HG02678 (cell line): ENCODE data around the gene PIGK.
"Not testable (repeated sequence)": the region's sequence is repeated elsewhere in the genome, so short reads cannot be mapped to it uniquely, and the experiment has no call there.

Experiments
- ATAC-seq: cut with Tn5 transposase; IDR thresholded peaks from one replicate; pipeline ENCODE4 v1.9.1; 2021; ENCODE audit warnings: mild to moderate bottlenecking, moderate library complexity; ENCODE audit not compliant: unreplicated experiment

PIGK gene

GRCh38 chr1:77219166-77219887 lies at the start of gene PIGK:
Gene PIGK (minus strand): TSS chr1:77219430. CDS start chr1:77219402, 28 bp downstream.
- peak; percentile 98 for ATAC-seq

DNA sequence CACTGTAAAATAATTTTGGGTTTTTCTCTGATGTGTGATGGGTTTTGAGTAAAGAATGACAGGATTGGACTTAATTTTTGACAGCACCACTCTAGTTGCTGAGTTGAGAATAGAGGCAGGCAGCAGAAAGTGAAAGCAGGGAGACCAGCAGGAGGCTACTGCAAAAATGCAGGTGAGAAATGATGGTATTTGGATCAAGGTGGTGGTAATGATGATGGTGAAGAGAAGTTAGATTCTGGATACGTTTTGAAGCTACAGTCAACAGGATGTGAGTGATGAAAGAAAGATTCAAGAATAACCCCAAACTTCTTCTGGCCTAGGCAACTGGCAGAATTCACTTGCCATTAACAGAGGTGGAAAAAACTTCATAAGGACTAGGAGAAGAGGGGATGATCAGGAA lies 47.8 kb upstream of the PIGK start:
- ATAC-seq: no peak

DNA sequence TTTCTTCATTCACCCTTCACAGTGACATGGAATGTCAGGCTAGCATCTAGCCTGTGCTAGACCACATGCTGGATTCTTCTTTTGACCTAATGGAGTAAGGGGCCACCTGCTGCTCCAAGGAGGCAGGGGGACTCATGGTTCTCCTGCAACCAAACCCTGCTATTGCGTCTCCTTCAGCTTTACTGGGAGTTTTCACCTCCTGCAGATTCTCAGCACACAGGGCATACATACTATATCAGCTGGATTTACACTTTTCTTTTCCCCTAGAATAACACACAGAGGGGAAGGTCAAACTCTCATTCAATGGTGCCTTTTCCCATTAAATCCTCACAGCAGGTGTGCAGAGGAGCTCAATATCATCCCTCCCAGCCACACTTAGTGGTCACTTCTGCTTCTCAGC lies 46.0 kb upstream of the PIGK start:
- no peak for ATAC-seq

GRCh38 chr1:77263708-77264107 lies 44.5 kb upstream of the PIGK start:
- no peak for ATAC-seq

DNA sequence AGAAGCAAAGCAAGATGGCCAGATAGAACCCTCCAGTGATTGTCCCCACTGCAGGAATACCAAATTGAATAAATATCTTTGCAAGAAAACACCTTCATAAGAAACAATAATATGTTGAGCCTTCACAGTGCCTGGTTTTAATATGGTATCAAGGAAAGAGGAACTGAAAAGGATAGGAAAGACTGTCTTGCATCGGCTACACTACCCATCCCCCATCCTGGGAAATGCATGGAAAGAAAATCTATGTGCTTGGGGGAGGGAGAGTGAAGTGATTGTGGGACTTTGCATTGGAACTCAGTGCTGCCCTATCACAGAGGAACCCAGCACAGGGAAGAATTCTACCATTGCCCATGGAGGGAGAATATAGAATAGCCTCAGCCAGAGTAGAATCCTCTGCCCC lies 34.0 kb upstream of the PIGK start:
- ATAC-seq: no peak

DNA sequence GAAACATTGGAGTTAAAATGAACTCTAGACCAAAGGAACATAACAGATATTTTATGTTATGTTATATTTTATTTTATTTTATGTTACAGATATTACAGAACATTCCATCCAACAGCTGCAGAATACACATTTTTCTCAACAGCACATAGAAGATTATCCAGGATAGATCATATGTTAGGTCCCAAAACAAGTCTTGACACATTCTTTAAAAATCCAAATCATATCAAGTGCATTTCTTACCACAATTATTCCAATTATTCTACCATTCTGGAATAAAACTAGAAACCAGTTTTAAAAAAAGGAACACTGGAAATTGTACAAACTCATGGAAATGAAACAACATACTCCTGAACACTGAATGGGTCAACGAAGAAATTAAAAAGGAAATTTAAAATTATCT lies 30.9 kb upstream of the PIGK start:
- ATAC-seq: no peak

- no peak for ATAC-seq
Observed at GRCh38 chr1:77245830-77246229, 26.6 kb upstream of the PIGK start.

- ATAC-seq: no peak
Observed at GRCh38 chr1:77239311-77239710, 20.1 kb upstream of the PIGK start.

- ATAC-seq: no peak
Observed at GRCh38 chr1:77238462-77238861, 19.2 kb upstream of the PIGK start.

DNA sequence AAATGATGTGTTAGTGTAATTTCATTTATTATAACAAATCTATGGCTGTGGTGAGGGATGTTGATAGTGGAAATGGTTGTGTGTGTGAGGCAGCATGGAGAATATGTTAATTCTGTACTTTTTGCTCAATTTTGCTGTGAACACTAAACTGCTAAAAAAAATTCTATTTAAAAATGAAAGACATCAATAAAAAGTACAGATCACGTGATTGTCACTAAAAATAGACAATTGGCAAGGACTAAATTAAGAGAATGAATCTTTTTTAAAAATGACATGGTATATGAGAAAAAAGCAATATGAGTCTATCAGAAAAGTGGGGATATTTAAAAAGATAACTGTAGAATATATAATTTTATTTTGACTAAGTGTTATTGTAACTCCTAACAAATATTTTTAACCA lies 15.7 kb upstream of the PIGK start:
- ATAC-seq: no peak

- no peak for ATAC-seq
Observed at GRCh38 chr1:77234096-77234495, 14.9 kb upstream of the PIGK start.

DNA sequence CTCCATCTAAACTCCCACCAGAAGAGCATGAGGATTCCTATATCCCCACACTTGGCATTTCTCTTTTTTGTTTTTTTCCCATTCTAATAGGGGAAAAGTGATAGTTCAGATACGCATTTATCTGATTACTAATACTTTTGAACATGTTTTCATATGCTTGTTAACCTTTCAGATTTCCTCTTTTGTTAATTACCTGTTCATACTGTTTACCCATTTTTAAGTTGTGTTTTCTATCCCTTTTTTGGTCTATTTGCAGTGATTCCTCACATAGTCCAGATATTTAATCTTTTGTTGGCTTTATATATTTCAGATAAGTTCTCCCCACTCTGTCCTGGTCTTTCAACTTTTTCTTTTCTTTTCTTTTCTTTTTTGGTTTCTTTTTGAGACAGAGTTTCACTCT lies 13.6 kb upstream of the PIGK start:
- ATAC-seq: no peak

GRCh38 chr1:77230051-77230450 lies 10.8 kb upstream of the PIGK start:
- ATAC-seq: no peak

DNA sequence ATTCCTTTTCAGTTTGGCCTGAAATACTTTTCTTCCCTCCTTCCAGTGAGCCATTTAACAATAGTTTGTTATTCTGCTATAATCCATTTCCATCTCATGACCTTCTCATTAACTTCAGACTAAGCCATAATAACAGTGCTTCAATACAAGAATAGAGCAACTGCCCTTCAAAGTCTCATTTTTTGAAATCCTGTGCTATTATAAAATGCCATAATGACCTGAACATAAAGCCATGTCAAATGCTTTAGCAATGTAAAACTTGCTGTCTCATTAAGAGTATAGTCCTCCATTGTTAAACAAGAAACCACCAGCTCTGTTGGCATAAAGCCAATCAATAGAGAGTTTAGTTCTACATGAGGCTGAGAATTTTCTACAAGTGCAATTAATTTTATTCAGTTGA lies 9.6 kb upstream of the PIGK start:
- ATAC-seq: no peak

DNA sequence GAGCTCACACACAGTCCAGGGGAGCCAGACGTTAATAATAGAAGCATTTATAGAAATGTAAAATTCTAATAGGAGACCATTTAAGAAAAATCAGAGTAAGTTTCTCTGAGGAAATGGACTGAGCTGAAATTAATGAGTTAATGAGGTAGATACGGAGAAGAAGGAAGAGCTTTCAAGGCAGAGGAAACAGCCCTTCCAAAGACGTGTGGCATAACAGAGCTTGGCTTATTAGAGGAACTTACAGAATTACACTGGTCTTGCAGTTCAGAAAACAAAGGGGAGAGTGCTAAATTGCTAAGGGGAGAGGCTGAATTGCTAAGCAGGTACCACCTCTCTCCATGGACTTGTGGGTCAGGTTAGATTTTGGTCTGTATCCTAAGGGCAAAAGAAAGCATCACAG lies 8.2 kb upstream of the PIGK start:
- no peak for ATAC-seq

DNA sequence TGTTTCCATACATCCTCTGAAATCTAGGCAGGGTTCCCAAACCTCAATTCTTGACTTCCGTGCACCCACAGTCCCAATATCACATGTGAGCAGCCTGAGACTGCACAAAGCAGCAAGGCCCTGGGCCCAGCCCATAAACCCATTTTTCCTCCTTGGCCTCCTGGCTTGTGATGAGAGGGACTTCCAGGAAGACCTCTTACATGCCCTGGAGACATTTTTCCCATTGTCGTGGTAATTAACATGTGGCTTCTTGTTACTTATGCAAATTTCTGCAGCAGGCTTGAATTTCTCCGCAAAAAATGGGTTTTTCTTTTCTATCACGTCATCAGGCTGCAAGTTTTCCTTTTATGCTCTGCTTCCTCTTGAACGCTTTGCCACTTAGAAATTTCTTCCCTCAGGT lies 3.3 kb upstream of the PIGK start:
- ATAC-seq: no peak

DNA sequence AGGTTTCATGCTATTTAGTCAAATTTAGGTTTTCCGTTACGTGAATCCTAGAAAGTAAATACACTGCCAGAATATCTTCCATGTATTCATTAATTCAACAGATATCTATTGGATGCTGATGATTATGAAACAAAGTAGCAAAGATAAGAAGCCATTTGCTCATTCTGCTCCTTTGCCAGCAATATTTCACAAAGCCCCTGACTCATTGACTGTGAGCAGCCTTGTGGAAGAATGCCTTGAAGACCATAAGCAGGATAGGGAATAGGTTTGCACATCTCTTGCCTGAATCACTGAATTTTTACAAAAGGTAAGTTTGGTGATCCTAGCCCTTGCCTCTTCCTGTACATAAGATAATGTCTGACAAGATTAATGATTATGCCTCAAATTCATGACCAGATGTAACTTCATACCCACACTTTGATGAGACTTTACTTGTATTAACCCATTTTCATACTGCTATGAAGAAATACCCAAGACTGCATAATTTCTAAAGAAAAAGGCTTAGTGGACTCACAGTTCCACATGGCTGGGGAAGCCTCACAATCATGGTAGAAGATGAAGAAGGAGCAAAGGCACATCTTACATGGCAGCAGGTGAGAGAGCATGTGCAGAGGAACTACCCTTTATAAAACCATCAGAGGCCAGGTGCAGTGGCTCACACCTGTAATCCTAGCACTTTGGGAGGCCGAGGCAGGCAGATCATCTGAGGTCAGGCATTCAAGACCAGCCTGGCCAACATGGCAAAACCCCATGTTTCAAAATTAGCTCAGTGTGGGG lies 1.6 kb upstream of the PIGK start:
- no peak for ATAC-seq

DNA sequence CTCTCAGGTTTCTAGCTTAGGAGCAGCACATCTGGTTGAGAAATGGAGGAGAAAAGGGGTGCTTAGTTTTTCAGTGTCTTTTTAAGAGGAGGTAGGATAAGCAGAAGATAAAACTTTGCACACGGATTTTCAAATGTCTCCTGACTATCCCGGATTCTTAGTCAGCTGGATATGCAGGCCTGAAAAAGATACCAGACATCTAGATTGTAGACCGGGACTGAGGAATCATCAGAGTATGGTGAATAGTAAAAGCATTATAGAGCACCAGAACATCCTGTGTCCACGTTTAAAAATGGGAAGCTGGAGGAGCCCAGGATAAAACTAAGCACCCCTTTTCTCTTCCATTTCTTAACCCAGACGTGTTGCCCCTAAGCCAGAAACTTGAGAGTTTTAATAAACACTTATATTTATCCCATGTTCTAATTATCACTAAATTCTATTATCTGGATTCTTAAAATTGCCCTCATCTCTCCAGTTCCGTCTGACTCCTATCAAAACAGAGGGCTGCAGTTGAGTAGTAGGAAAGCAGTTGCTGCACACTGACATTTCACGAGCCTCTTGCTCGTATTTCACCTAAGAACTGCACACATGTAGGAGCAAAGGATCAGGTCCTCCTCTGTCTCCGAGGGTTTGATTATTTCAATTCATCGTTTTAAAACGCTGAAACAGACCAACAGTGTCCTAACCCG lies 609 bp downstream of the PIGK start:
- peak; percentile 42 for ATAC-seq

DNA sequence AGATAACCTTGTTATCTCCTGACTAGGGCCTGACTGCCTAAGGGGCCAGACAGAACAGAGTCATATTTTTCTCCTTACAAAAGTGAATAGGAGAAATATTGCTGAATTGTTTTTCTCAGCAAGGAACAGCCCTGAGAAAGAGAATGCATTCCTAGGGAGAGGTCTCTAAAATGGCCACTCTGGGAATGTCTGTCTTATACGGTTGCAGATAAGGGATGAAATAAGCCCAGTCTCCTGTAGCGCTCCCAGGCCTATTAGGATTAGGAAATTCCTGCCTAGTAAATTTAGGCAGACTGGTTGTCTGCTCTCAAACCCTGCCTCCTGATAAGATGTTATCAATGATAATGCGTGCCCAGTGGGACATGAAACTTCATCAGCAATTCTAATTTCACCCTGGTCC lies 15.2 kb downstream of the PIGK start:
- not testable (repeated sequence) for ATAC-seq

GRCh38 chr1:77202751-77203150 lies 16.5 kb downstream of the PIGK start:
- ATAC-seq: no peak

GRCh38 chr1:77200806-77201205 lies 18.4 kb downstream of the PIGK start:
- ATAC-seq: no peak

GRCh38 chr1:77200293-77200692 lies 18.9 kb downstream of the PIGK start:
- no peak for ATAC-seq
